SK-N-DZ (cell line): ENCODE measurements around the gene PLXNA4.
"Not testable (repeated sequence)": the region's sequence is repeated elsewhere in the genome, so short reads cannot be mapped to it uniquely, and the experiment has no call there.

Experiments
- DNase-seq: peaks from one replicate; pipeline ENCODE4 v3.0.0-alpha.2; 2015; ENCODE audit warnings: low spot score

The PLXNA4 gene

DNA sequence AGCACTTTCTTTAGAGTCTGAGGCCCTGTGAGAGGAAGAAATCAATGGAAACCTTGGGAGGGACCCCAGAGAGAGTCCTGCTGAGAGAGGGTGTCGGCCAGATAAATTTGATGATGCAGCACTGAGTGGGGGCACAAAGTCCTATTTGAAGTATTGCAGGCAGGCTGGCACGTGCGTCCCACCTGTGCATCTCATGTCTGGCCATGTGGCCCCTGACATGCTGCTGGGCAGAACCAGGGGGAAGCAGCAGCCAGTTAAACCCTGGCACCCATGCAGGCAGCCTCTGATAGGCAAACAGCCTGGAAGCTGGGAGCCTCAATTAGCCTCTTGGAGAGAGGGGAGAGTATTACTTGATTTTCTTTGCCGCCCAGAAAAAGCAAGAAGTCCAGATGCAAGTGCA is 180.9 kb downstream of the PLXNA4 start:
- DNase-seq, result no peak

DNA sequence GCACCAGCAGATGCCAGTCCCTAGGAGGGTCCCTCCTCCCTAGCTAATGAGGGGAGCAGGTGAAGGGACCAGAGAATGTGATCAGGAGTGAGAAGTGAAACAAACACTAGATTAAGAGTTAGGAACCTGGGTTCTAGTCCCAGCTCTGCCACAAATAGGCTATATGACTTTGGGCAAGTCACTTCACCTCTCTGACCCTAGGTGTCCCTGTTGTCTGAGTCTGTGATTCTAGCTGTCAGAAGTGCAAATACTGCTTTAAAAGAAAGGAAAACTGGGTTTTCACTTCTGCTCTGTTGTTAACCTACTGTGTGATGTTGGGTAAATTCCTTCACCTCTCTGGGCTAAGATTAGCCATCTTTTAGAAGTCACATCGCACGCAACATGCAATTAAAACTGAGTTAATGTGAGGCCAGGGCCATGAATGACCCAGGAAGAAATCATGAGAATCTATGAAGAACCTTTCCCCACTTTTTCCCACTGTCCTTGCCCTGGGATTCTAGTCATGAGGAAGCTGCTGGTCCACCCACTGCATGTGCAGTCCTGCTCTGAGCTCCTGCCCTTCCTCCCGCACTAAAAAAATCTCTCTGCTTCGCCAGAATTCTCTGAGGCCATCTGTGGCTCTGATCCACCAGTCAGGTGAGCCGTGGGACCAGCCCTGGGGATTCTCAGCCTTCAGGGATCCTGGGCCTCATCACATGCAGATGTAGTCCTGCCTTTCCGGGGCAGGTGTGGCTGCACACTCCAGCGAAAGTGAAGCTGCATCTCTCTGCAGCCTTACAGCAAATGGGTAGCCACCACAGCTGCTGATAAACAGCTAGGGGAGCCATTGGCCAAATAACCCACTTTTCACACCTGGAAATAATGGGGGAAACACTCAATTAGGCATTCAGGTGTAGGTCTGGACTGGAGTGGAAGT is 181.7 kb downstream of the PLXNA4 start:
- DNase-seq, result no peak

DNA sequence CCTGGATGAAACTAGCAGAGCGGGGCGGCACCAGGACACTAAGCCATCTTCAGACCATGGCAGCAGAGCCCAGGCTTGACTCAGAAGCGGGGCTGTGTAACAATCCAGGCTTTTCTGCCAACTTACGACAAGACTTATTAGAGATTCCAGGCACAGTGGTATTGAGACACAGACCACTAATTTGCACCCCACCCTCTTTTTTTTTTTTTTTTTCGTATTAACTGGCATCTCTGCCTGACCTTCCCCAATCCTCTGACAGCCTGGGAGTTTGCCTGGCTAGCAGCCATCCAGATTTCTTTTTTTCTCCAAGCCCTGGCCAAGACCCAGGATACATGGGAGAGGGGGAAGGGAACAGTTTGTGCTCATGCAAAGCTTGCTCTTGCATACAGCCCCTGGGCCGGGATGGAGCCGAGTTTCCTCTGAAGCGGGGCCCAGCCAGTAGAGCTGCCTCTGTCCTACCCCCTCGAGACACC is 182.4 kb downstream of the PLXNA4 start:
- no peak for DNase-seq

GRCh38 chr7:132392713-132393112 is 183.6 kb downstream of the PLXNA4 start:
- DNase-seq, result no peak

DNA sequence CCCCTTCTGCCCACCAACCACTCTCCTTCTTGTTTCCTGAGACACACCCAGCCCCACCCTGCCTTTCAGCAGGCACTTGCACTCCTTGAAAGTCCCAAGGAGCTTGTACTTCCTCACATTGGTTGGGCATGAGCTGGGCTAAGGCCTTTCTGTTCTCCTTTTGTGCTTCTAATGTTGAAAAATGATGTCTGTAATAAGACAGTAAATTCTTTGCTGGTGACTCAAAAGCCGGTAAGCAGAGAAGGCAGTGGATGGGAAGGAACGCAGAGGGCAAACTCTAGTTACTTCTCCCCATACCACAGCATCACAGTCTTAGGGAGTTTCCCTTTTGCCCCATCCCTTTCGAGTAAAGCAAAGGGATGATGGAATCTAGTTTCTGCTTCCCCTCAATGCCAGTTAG is 185.6 kb downstream of the PLXNA4 start:
- DNase-seq, result no peak

- not testable (repeated sequence) for DNase-seq
These were observed 186.2 kb downstream of the PLXNA4 start for GRCh38 chr7:132390049-132390448.

GRCh38 chr7:132388688-132389087 is 187.6 kb downstream of the PLXNA4 start:
- no peak for DNase-seq

- DNase-seq, result peak; percentile 41
These were observed 188.7 kb downstream of the PLXNA4 start for GRCh38 chr7:132387596-132387995.

GRCh38 chr7:132386201-132386681 is 190.0 kb downstream of the PLXNA4 start:
- DNase-seq, result no peak

- DNase-seq, result no peak
These were observed 192.3 kb downstream of the PLXNA4 start for GRCh38 chr7:132383962-132384361.

DNA sequence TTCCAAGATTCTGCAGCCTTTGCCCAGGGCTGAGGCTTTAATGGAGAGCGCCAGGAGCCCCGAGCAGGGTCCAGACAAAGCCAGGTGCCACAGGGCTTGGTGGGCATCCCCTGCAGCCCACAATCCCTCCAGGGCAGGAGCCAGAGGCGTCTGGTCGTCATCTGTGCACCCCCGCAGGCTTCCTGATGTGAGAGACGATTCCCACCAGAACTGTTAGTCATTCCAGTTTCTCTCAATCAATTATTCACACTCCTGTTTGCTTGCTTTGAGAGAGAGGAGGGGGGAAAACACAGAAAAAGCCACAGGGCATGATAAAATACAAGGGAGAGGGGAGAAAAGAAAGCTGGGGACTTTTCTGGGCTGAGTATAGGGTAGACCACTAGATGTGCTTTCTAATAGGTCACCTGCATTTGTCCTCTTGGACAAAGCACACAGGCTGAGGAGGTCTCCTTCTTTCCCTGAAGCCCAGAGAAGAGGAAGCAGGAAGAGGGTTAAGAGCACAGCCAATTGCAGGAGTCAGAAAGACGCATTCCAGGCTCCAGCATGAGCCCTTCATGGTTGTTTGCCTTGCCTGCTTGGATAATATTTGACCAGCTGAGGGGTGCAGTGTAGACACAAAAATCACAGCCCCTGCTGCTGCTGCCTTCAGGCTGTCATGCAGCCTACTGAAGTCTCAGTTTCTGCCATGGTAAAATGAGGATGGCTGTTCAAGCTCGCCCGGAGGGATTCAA is 194.4 kb downstream of the PLXNA4 start:
- DNase-seq, result no peak

- no peak for DNase-seq
These were observed 196.2 kb downstream of the PLXNA4 start for GRCh38 chr7:132380059-132380458.

- DNase-seq, result no peak
These were observed 197.0 kb downstream of the PLXNA4 start for GRCh38 chr7:132379292-132379691.

DNA sequence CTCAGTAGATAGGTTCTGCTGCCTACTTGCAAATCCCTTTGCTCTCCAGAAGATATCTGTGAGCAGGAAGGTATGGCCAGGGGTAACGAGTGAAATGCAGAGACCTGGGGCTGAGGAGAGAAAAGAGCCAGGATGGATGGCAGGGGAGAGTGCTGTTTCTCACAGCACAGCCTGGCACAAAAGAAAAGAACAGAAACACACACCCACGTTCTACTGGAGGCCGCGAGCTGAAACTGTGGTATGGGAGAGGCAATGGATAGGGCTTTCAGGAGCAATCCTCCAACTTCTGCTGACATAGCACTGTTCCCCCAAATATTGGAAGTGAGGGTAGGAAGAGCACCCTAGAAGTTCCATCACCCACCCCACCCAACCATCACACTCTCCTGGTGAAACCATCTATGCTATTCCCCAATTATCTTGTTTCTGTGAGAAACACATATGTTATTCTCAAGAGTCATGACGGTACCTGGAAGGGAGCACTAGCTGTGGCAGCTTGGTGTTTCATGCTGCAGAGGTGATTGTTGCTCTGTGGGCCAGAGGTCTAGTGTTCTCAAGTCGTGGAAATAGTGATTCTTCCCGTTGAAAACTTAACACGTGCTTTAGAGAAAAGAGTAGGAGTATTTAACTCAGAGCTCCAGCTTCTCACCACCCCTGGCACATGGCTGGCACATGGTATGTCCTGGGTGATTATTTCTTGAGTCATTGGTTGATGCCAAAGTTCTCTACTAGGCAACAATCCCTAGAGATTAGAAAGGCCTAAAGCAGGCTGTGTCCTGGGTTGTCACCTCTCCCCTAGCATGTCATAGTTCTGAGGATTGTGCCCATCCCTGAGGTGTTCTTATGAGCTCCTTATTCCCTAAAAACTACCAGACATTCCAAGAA is 198.3 kb downstream of the PLXNA4 start:
- no peak for DNase-seq

DNA sequence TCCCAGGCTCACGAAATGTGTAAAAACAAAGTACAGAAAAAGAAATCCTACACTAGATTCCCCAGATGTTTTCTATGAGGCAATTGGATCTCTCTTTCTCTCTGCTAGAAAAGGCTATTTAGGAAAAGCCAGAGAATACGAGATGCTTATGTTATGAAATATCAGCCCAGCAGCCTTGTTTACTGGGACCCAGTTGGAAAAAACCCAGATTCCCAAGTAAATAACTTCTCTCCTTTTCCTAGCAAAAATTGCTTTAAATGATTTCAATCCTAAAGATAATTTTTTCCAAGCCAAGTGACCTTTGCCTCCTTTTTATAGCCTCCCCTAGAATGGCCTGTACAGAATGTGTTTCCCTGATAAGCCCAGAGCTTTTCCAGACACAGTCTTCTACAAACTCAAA is 199.3 kb downstream of the PLXNA4 start:
- DNase-seq, result no peak

- no peak for DNase-seq
These were observed 199.8 kb downstream of the PLXNA4 start for GRCh38 chr7:132376361-132377013.

DNA sequence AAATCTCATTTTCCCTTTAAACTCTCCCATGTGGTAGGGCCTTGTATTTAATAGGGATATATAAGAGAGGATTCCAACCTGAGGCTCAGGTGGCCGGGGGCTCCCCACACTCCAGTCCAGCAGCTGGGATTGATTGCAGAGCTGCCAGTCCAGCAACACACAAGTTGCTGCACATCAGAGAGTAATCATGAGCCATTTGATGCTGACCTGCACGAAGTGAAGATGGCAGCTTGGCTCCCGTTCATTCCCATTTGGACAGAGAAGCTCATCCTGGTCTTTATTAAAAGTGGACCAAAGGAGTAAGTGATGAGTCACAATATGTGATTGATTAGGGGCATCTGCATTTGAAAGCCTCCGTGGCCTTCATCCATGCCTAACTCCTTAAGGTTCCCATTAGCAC is 202.4 kb downstream of the PLXNA4 start:
- DNase-seq, result no peak

DNA sequence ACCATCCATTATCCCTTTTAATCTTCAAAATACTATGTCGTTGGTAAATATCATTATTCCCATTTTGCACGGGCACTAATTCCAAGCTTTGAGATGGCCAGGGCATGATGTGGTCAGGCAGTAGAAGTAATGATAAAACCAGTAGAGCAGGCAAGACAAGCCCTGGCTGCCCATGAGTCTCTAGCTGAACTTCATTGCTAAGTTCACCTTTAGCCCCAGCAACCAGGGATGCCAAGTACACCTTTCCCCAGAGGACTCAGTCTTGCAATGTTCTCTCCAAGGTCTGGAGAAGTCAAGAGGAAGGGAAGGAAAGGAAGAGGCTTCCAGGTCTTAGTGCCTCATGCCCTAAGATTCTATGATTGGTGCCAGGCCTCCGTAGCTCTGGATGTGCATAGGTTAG is 203.2 kb downstream of the PLXNA4 start:
- no peak for DNase-seq

DNA sequence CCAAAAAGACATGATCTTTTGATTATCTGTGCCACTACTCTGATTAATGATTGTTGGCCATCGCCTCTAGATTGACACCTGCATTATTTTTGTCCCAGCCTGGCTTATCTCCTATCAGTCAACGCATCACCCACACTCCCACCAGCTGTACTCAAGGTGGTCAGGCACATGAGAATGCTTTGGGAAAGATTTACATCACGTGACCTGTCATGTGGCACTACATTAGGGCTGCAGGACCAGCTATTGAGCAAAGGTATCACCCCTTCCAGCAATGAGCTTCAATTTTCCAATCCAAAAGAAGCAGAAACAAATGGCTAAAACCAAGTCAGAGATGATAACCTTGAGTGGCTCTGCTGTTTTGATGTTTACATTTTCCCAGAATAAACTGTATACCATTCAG is 204.3 kb downstream of the PLXNA4 start:
- no peak for DNase-seq

- DNase-seq, result no peak
These were observed 207.9 kb downstream of the PLXNA4 start for GRCh38 chr7:132368246-132368900.
